MM.1S (cell line): ENCODE measurements around the gene HSPB7.

Experiments used
- EZH2 ChIP-seq: fragments of 300-600 bp; sonication (generic); optimal IDR thresholded peaks from 2 replicates; pipeline ENCODE3; 2017; ENCODE audit warnings: low read depth, mild to moderate bottlenecking, antibody characterized with exemption, low read length, mixed read lengths
- TF ChIP-seq, protein P1 (sequence below): fragments of 300-600 bp; sonication (generic); IDR thresholded peaks from 2 replicates; pipeline ENCODE4 v1.5.1; 2016; ENCODE audit warnings: antibody characterized with exemption, low read length, mixed read lengths

- no peak for TF ChIP-seq EZH2
- TF ChIP-seq, protein P1, sequence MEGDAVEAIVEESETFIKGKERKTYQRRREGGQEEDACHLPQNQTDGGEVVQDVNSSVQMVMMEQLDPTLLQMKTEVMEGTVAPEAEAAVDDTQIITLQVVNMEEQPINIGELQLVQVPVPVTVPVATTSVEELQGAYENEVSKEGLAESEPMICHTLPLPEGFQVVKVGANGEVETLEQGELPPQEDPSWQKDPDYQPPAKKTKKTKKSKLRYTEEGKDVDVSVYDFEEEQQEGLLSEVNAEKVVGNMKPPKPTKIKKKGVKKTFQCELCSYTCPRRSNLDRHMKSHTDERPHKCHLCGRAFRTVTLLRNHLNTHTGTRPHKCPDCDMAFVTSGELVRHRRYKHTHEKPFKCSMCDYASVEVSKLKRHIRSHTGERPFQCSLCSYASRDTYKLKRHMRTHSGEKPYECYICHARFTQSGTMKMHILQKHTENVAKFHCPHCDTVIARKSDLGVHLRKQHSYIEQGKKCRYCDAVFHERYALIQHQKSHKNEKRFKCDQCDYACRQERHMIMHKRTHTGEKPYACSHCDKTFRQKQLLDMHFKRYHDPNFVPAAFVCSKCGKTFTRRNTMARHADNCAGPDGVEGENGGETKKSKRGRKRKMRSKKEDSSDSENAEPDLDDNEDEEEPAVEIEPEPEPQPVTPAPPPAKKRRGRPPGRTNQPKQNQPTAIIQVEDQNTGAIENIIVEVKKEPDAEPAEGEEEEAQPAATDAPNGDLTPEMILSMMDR: no peak
Observed at GRCh38 chr1:15974855-15975254, 43.0 kb downstream of the HSPB7 start.
